ENCODE results near the gene LARP4B. TPM values are rescaled to one million over a fixed set of nuclear protein-coding genes. Genes with fewer than 3 reads are reported as not detected.
A peak's percentile ranks its signal among the peaks of the same experiment; 100 is the strongest.

Gene LARP4B
- total and polyA plus RNA-seq, 7 donors: 16.6 to 88.3 (median 66.6) TPM

DNA sequence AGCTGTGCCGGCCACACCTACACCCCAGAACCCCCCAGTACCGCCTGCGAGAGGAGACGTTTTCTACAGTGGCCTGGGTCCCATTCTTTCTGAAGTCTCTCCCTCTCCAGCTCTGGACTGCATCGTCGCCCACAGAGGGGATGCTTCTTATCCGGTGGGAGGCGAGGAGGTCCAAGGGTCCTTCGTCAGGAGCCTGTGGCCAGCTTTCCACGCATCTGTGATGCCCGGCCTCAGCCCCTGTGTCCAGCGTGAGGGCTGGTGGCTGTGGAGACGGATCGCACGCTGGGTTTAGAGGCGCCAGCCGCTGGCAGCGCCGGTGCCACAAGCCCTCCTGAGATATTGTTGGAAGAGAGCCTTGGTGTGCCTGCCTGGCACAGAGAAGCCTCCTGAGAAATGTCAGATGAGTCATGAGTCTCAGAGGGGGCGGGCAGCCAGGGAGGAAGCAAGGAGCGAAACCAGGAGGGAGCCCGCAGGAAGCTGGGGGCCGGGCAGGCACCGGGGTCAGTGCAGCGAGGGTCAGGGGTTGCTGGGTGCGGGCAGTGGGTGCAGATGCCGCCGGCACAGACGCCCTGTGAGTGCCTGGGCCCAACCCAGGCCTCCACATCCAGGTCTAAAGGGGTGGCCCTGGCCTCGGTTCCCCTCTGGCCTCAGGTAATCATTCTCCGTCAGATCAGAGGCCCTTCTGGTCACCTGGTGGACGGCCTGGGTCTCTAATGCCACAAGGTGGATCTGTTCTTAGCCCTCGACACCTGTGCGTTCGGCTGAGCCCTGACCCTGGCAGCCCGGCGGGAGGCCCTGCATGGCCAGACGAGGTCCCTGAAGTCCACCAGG is 156.0 kb downstream of the LARP4B start:
- DNase-seq (peak in 1 of 2 donors; percentile 78), ATAC-seq (peak; percentile 81 to 98 (median 96))
- TF ChIP-seq, protein P1, sequence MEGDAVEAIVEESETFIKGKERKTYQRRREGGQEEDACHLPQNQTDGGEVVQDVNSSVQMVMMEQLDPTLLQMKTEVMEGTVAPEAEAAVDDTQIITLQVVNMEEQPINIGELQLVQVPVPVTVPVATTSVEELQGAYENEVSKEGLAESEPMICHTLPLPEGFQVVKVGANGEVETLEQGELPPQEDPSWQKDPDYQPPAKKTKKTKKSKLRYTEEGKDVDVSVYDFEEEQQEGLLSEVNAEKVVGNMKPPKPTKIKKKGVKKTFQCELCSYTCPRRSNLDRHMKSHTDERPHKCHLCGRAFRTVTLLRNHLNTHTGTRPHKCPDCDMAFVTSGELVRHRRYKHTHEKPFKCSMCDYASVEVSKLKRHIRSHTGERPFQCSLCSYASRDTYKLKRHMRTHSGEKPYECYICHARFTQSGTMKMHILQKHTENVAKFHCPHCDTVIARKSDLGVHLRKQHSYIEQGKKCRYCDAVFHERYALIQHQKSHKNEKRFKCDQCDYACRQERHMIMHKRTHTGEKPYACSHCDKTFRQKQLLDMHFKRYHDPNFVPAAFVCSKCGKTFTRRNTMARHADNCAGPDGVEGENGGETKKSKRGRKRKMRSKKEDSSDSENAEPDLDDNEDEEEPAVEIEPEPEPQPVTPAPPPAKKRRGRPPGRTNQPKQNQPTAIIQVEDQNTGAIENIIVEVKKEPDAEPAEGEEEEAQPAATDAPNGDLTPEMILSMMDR (IDR thresholded peaks at IDR 0.05): no peak
- no peaks in the 10 kb centered on the region for H3K36me3 ChIP-seq (ENCODE audit: insufficient read depth in 1 of 2, low read depth in 1 of 2)
- peak overlapping the region; percentile 6 for H3K4me3 ChIP-seq
- no peak overlapping the region for H3K27ac ChIP-seq
- H3K9me3 ChIP-seq: no peaks in the 10 kb centered on the region
- 65 to 80% (median 65%) methylated on average over 38 of the region's 38 CpGs for WGBS, 3 donors
- no peaks in the 10 kb centered on the region for H3K27me3 ChIP-seq (ENCODE audit: insufficient read depth in 3 of 3, low read length in 2 of 3)
- peaks cover 8% of the 10 kb centered on the region for H3K4me1 ChIP-seq
- intact Hi-C loops (cut with DNase I): no loop called here

DNA sequence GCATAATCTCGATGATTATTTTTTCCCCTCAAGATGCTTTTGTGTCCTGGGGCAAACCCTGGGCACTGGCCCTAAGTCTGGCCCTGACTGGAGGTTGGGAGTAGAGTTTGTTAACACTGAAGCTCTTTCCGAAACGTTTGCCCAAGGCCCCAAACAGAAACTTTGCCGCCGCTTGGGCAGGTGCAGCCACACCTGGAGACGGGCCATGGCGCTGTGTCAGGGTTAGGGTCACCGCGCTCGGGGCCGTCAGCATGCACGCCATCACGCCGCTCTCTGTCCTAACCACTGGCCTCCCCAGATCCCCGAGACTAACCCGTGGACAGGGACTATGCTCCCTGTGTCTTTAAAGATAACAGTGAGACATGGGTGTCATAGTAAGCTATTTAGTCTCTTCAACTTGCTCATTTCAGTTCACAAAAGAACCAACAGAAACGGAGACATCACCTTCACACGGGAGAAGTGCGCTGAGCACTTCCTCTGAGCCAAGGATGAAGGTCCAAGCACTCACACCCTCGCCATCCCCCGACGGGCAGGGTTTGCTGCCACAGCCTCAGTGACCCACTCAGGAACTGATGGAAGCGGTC is 156.8 kb downstream of the LARP4B start:
- ATAC-seq (peak in 3 of 4 donors; percentile 4 to 27 (median 13)), DNase-seq (peak in 1 of 2 donors; percentile 30)
- Histone ChIP-seq H3K9me3 (no peaks in the 10 kb centered on the region), H3K4me3 (no peak overlapping the region), H3K4me1 (peaks cover 8% of the 10 kb centered on the region), H3K36me3 (ENCODE audit: insufficient read depth in 1 of 2, low read depth in 1 of 2) (no peaks in the 10 kb centered on the region), H3K27ac (no peak overlapping the region), H3K27me3 (ENCODE audit: insufficient read depth in 3 of 3, low read length in 2 of 3) (no peaks in the 10 kb centered on the region)
- intact Hi-C loops (cut with DNase I): loop anchor here in 1 of 2 donors (5.0 kb wide), 1 partner anchor 77 kb away; no protein-coding TSS in a partner anchor
- TF ChIP-seq, protein P1 (IDR thresholded peaks at IDR 0.05): no peak
- WGBS, 3 donors: 84 to 91% (median 85%) methylated on average over 23 of the region's 23 CpGs

DNA sequence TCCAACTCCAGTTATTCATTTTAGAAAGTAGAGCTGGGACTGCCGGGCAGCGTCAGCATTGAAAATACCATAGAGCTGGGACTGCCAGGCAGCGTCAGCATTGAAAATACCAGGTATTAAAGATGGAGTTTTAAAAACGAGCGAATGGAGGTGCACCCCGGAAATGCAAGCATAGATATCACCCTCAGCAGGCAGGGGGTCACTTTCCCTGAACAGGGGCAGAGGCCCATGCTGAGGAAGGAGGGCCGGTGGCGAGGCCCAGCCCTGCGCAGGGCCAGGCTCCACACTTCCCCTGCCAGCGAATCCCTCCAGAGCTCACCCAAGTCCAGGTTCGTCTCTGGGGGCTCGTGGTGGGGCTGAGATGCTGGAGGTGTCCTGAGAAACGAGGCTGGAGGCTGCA is 157.3 kb downstream of the LARP4B start:
- DNase-seq: peak in 1 of 2 donors; percentile 23
- 84 to 94% (median 89%) methylated on average over 13 of the region's 13 CpGs for whole genome bisulfite sequencing, 3 donors
- intact Hi-C loops (cut with DNase I): loop anchor here in 1 of 2 donors (5.0 kb wide), 1 partner anchor 77 kb away; no protein-coding TSS in a partner anchor
- Histone ChIP-seq H3K27me3 (ENCODE audit: insufficient read depth in 3 of 3, low read length in 2 of 3) (no peaks in the 10 kb centered on the region), H3K4me3 (no peak overlapping the region), H3K9me3 (no peaks in the 10 kb centered on the region), H3K36me3 (ENCODE audit: insufficient read depth in 1 of 2, low read depth in 1 of 2) (no peaks in the 10 kb centered on the region), H3K27ac (no peak overlapping the region), H3K4me1 (peaks cover 8% of the 10 kb centered on the region)
- TF ChIP-seq, protein P1 (IDR thresholded peaks at IDR 0.05): no peak
- ATAC-seq: no peak

DNA sequence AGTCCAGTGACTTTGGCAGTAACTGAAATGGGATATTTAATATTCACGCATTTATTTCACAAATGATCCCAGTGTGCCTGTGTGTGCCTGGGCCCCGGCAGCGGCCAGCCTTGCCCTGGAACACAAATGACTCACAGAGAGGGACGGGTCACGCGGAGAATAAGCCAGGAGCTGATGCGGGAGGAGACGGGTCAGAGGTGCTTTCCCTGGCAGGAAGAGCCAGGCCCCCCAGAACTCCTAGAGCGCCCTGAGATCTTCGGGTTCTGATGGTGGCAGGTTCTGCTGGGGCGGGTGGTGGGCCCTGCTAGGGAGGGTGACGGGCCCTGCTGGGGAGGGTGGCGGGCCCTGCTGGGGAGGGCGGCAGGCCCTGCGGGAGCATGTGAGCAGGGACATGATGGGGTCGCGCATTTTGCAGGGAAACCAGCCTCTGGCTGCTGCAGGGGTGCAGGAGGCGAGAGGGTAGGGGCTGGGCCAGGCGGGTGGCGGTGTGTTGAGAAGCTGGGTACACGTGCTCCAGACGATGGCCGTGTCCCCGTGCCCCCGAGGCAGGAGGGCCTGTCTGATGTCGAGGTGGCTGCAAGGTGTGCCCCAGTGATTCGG is 157.8 kb downstream of the LARP4B start:
- Histone ChIP-seq H3K4me1 (peaks cover 8% of the 10 kb centered on the region), H3K9me3 (no peaks in the 10 kb centered on the region), H3K4me3 (no peak overlapping the region), H3K27me3 (ENCODE audit: insufficient read depth in 3 of 3, low read length in 2 of 3) (no peaks in the 10 kb centered on the region), H3K36me3 (ENCODE audit: insufficient read depth in 1 of 2, low read depth in 1 of 2) (no peaks in the 10 kb centered on the region), H3K27ac (no peak overlapping the region)
- 89 to 93% (median 92%) methylated on average over 27 of the region's 27 CpGs for WGBS, 3 donors
- intact Hi-C loops (cut with DNase I): loop anchor here in 1 of 2 donors (5.0 kb wide), 1 partner anchor 76 kb away; no protein-coding TSS in a partner anchor
- TF ChIP-seq, protein P1 (IDR thresholded peaks at IDR 0.05): no peak
- ATAC-seq (no peak), DNase-seq (peak in 1 of 2 donors; percentile 39)
